ENCODE results near the gene PDGFRB.

PDGFRB gene

DNA sequence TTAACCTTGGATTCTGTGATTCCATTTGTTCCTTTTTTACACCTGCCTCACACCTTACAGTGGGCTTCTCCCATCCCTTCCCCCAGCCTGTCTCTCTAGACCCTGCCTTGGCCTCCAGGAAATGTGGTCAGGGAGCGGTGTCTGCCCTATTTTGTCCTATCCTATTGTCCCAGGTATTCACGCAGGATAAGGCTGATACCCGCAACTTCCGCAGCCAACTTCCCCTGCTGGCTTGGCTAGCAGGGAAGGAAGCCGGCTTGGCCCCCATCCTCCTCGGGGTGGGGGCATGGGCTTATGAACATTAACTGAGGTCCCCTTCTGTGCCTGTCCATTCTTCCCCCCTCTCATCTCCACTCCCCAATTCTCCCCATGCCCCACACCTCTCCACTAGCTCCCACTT is 72.8 kb downstream of the PDGFRB start:
- H3K27ac Mint-ChIP-seq = peak overlapping the region; percentile 51

GRCh38 chr5:150082374-150082773 is 73.3 kb downstream of the PDGFRB start:
- Mint-ChIP-seq H3K36me3 (no peaks in the 10 kb centered on the region), H3K9me3 (no peaks in the 10 kb centered on the region), H3K27me3 (no peaks in the 10 kb centered on the region), H3K27ac (peak overlapping the region; percentile 78), H3K4me1 (peaks cover 50 to 60% of the 10 kb centered on the region in 2 donors), H3K4me3 (peak overlapping the region; percentile 48 to 56)
- peak; percentile 18 for DNase-seq
- ATAC-seq (replicated peaks) = peak; percentile 56 to 60

More for the DNA sequence above, 72.8 kb downstream of the PDGFRB start:
- ATAC-seq (replicated peaks) = no peak
- no peaks in the 10 kb centered on the region for H3K27me3 Mint-ChIP-seq
- DNase-seq = no peak
- H3K4me1 Mint-ChIP-seq = peaks cover 50 to 64% of the 10 kb centered on the region in 2 donors
- no peaks in the 10 kb centered on the region for H3K36me3 Mint-ChIP-seq
- no peak overlapping the region for H3K4me3 Mint-ChIP-seq
- H3K9me3 Mint-ChIP-seq = no peaks in the 10 kb centered on the region

GRCh38 chr5:150081541-150082283 is 73.9 kb downstream of the PDGFRB start:
- Mint-ChIP-seq H3K36me3 (no peaks in the 10 kb centered on the region), H3K4me3 (peak overlapping the region; percentile 48 to 56), H3K4me1 (peaks cover 50 to 60% of the 10 kb centered on the region in 2 donors), H3K27ac (peak overlapping the region; percentile 78), H3K27me3 (no peaks in the 10 kb centered on the region), H3K9me3 (no peaks in the 10 kb centered on the region)
- ATAC-seq (replicated peaks) (peak; percentile 95 to 96), DNase-seq (peak; percentile 80)

DNA sequence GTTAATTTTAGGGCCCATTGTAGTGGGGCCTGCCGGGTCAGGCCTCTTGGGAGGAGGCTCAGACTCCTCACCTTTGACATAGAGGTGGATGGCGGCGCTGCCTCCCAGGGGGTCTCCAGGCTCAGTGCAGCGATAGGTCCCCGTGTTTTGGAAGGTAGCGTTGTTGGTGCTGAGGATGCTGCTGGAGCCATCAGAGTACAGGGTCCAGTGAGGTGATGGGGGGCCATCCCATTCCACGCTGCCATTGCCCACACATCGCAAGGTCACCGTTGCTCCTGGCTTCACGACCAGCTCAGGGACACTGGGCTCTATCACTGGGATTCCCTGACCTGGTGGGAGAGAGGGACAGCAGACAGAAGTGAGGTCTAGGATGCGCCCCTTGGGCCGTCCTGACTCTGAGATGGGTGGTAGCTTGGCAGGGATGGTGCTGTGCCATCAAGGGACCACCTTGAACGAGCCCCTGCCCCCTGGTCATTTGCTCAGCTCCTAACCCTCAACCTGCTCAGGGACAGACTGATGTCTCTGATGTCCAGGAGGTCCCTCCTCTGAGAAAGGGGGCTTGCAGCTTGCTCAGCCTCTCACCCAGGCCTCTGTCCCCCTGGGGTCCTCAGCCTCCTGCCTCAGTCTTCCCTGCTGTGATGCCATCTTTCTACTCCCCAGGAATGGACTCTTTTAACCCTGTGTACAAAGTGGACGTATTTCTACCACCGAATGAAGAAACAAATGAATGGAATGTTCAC is 74.8 kb downstream of the PDGFRB start:
- Mint-ChIP-seq H3K9me3 (no peaks in the 10 kb centered on the region), H3K27me3 (no peaks in the 10 kb centered on the region), H3K27ac (peak overlapping the region; percentile 78), H3K36me3 (no peaks in the 10 kb centered on the region), H3K4me1 (peaks cover 50 to 60% of the 10 kb centered on the region in 2 donors), H3K4me3 (peak overlapping the region in 1 of 2 donors; percentile 22)
- ATAC-seq (replicated peaks) (no peak), DNase-seq (no peak)

GRCh38 chr5:150079909-150080461 is 75.7 kb downstream of the PDGFRB start:
- ATAC-seq (replicated peaks) (no peak), DNase-seq (no peak)
- H3K27ac Mint-ChIP-seq = no peak overlapping the region
- H3K9me3 Mint-ChIP-seq = no peaks in the 10 kb centered on the region
- no peaks in the 10 kb centered on the region for H3K36me3 Mint-ChIP-seq
- no peaks in the 10 kb centered on the region for H3K27me3 Mint-ChIP-seq
- H3K4me1 Mint-ChIP-seq = peaks cover 45 to 51% of the 10 kb centered on the region in 2 donors
- H3K4me3 Mint-ChIP-seq = no peak overlapping the region

- Mint-ChIP-seq H3K4me3 (no peak overlapping the region), H3K27me3 (no peaks in the 10 kb centered on the region), H3K9me3 (no peaks in the 10 kb centered on the region), H3K27ac (peak overlapping the region; percentile 22), H3K36me3 (no peaks in the 10 kb centered on the region), H3K4me1 (peaks cover 45 to 49% of the 10 kb centered on the region in 2 donors)
- no peak for DNase-seq
- no peak for ATAC-seq (replicated peaks)
Measured at GRCh38 chr5:150078802-150079689, 76.6 kb downstream of the PDGFRB start.

- H3K4me3 Mint-ChIP-seq = no peak overlapping the region
- H3K9me3 Mint-ChIP-seq = no peaks in the 10 kb centered on the region
- DNase-seq = no peak
- H3K27me3 Mint-ChIP-seq = no peaks in the 10 kb centered on the region
- H3K27ac Mint-ChIP-seq = peak overlapping the region; percentile 27
- peaks cover 38 to 40% of the 10 kb centered on the region in 2 donors for H3K4me1 Mint-ChIP-seq
- no peaks in the 10 kb centered on the region for H3K36me3 Mint-ChIP-seq
- ATAC-seq (replicated peaks) = no peak
Measured at GRCh38 chr5:150077996-150078801, 77.4 kb downstream of the PDGFRB start.

DNA sequence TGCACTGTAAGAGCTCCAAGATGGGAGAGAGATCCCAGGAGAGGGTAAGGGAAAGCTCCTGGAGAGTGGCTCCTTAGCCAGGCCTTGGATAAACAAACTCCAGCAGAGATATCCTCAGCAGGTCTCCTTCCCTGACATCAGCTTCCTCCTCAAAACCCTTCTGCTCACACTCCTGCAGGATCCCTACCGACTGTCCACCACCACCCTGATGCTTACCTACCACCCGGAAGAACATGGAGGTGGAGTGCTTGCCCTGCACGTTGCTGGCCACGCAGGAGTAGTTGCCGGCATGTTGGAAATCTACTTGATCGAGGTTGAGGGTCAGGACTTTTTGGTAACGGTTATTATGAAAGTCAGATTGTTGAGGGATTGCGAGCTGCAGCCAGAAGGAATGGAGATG is 78.6 kb downstream of the PDGFRB start:
- no peaks in the 10 kb centered on the region for H3K36me3 Mint-ChIP-seq
- no peak for ATAC-seq (replicated peaks)
- H3K4me3 Mint-ChIP-seq = no peak overlapping the region
- no peak for DNase-seq
- H3K9me3 Mint-ChIP-seq = peaks cover 0 to 4% of the 10 kb centered on the region in 2 donors
- no peaks in the 10 kb centered on the region for H3K27me3 Mint-ChIP-seq
- no peak overlapping the region for H3K27ac Mint-ChIP-seq
- peaks cover 26 to 29% of the 10 kb centered on the region in 2 donors for H3K4me1 Mint-ChIP-seq

DNA sequence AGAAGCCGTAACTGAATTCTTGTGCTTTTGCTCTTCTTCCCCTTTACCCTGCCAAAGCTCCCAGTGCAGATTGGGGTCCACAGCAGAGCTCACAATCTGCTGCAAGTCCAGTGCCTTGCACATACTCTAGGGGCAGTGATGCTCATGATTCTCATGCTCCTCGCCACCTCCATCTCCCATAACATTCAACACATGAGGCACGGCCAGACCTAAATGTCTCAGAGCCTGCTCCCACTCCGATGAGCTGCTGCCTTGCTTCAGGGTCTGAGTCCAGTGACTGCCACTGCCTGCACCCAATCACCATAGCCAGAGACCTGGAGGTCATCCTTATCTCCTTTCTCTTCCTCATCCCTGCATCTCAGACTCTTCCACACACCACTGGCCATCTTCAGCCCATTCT is 79.8 kb downstream of the PDGFRB start:
- H3K4me1 Mint-ChIP-seq = peaks cover 16 to 17% of the 10 kb centered on the region in 2 donors
- no peak overlapping the region for H3K4me3 Mint-ChIP-seq
- peaks cover 0 to 4% of the 10 kb centered on the region in 2 donors for H3K9me3 Mint-ChIP-seq
- no peaks in the 10 kb centered on the region for H3K27me3 Mint-ChIP-seq
- H3K27ac Mint-ChIP-seq = no peak overlapping the region
- DNase-seq (no peak), ATAC-seq (replicated peaks) (no peak)
- H3K36me3 Mint-ChIP-seq = no peaks in the 10 kb centered on the region

- no peak for ATAC-seq (replicated peaks)
- Mint-ChIP-seq H3K4me3 (no peak overlapping the region), H3K9me3 (peaks cover 0 to 4% of the 10 kb centered on the region in 2 donors), H3K4me1 (peaks cover 10 to 14% of the 10 kb centered on the region in 2 donors), H3K27ac (no peak overlapping the region), H3K27me3 (no peaks in the 10 kb centered on the region), H3K36me3 (no peaks in the 10 kb centered on the region)
- DNase-seq = no peak
Measured at GRCh38 chr5:150075233-150075632, 80.4 kb downstream of the PDGFRB start.

GRCh38 chr5:150073677-150074076 is 82.0 kb downstream of the PDGFRB start:
- DNase-seq = no peak
- Mint-ChIP-seq H3K27me3 (no peaks in the 10 kb centered on the region), H3K27ac (no peak overlapping the region), H3K4me3 (no peak overlapping the region), H3K9me3 (peaks cover 0 to 4% of the 10 kb centered on the region in 2 donors), H3K4me1 (peaks cover 2 to 4% of the 10 kb centered on the region in 2 donors), H3K36me3 (no peaks in the 10 kb centered on the region)
- no peak for ATAC-seq (replicated peaks)

DNA sequence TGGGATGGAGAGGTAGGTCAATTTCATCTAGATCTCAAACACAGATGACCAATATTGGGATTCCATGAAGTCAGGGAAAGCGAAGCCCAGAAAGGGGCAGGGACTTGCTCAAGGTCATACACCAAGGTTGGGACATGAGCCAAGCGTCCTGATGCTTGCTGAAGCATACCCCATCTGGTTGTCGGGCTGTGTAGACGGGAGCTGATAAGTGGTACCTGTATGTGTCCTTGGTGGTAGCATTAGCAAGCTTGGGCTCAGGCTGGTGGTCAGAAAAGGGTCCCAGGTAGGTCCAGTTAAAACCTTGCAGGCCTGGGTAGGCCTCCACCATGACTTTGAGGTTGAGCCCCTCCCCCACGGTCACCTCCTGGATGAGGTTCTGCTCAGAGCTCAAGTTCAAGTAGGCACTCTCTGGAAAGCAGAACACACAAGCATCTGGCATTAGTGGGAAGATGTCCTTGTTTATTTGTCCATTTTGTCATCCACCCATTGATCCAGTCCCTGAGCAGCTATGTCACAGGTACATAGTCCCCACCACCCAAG is 82.5 kb downstream of the PDGFRB start:
- ATAC-seq (replicated peaks) = no peak
- Mint-ChIP-seq H3K27ac (no peak overlapping the region), H3K4me3 (no peak overlapping the region)

DNA sequence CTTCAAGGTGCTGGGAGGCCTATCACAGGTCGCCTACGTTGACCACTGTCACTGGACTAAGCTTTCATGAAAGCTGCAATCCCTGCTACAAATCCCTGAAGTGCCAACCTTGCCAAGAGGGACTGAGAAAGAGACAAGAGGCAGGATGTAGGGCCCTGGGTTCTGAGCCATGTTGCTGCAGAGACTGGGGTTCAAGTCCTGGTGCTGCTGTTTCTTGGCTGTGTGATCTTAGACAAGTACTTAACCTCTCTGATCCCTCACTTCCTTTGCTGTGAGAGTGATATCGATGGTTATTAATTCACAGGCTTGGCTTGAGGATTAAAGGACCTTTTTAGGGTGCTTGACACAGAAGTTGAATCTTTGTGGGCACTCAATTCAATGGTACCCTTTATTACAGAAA is 84.8 kb downstream of the PDGFRB start:
- Mint-ChIP-seq H3K27me3 (no peaks in the 10 kb centered on the region), H3K4me3 (no peak overlapping the region), H3K4me1 (peaks cover 23 to 31% of the 10 kb centered on the region in 2 donors), H3K27ac (no peak overlapping the region), H3K9me3 (peaks cover 0 to 4% of the 10 kb centered on the region in 2 donors), H3K36me3 (no peaks in the 10 kb centered on the region)
- DNase-seq = no peak
- ATAC-seq (replicated peaks) = no peak

More for the DNA sequence above, 82.5 kb downstream of the PDGFRB start:
- H3K4me1 Mint-ChIP-seq = peaks cover 4 to 7% of the 10 kb centered on the region in 2 donors
- no peaks in the 10 kb centered on the region for H3K36me3 Mint-ChIP-seq
- H3K27me3 Mint-ChIP-seq = no peaks in the 10 kb centered on the region
- DNase-seq = no peak
- peaks cover 0 to 4% of the 10 kb centered on the region in 2 donors for H3K9me3 Mint-ChIP-seq

Measured in stimulated activated naive B cell treated with anti-CD40 and anti-IgM and Interleukin-4, amounts not matched to agents 10 μg/mL and 1 μg/mL and 100 μg/mL, for 72 hours (primary cell).